Amniotic stem cell (primary cell): ENCODE results near the gene CKAP2L.

Experiments
- DNase-seq: peaks from one replicate; lab custom pipeline; 2025; lab: John Stamatoyannopoulos, UW

CKAP2L gene

DNA sequence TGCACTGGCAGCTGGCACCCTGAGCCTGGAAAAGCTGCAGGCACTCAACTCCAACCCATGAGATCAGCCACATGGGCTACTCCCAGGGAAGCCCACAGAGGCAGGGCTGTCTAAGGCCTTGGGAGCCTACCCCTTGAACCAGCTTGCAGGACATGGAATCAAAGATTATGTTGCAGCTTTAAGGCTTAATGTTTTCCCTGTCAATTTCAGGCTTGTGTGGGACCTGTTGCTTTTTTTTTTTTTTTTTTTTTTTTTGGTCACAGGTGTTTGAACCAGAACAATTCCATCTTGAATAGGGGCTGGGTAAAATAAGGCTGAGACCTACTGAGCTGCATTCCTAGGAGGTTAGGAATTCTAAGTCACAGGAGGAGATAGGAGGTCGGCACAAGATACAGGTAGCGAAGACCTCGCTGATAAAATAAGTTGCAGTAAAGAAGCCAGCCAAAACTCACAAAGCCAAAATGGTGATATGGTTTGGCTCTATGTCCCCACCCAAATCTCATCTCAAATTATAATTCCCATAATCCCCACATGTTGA lies 27.4 kb upstream of the CKAP2L start:
- DNase-seq: no peak

- no peak for DNase-seq
These were observed 26.6 kb upstream of the CKAP2L start for GRCh38 chr2:112791019-112791418.

DNA sequence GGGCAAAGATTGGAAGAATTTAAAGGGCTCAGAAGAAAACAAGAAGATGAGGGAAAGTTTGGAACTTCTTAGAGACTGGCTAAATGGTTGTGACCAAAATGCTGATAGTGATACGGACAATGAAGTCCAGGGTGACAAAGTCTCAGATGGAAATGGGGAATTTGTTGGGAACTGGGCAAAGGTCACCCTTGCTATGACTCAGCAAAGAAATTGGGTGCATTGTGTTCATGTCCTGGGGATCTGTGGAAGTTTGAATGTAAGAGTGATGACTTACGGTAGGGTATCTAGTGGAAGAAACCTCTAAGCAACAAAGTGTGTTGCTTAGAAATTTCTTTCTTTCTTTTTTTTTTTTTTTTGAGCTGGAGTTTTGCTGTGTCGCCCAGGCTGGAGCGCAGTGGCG lies 25.9 kb upstream of the CKAP2L start:
- DNase-seq: no peak

DNA sequence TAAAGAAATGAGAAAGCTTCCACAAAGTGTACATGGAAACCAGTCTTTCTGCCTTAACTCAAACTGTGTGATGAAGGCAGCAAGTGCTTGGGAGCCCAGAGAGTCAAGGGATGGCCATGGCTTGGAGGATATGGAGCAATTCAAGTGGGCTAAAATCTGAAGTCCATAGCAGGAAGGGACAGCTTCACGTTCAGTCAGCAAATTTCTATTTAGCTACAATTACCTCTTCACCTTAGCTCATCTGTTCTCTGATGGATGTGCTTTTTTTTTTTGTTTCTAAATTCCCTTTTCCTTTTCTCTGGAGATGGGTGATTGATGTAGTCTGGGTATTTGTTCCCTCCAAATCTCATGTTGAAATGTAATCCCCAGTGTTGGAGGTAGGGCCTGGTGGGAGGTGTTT lies 24.8 kb upstream of the CKAP2L start:
- no peak for DNase-seq

DNA sequence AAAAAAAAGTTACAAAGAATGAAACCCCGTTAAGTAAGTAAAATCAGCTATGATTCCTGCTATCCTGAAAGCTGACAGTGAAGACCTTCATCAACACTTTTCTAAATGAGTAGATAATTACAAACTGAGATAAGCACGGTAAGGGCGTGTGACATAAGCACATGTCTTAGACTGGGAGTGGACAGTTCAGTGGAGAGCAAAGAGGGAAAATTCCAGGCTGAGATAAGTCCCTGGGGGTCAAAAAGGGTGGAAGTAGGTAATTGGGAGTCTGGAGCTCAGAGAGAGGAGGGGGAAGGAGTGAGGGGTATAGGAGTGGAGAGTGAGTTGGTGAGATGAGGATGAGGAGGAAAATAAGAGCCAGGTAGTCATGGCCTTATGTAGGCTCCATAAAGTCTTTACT lies 24.2 kb upstream of the CKAP2L start:
- no peak for DNase-seq

- no peak for DNase-seq
These were observed 23.5 kb upstream of the CKAP2L start for GRCh38 chr2:112787729-112788393.

- DNase-seq: no peak
These were observed 22.9 kb upstream of the CKAP2L start for GRCh38 chr2:112787294-112787693.

GRCh38 chr2:112784199-112785189 lies 20.1 kb upstream of the CKAP2L start, which contains the start of gene IL1A:
TSS of gene IL1A (minus strand) at chr2:112784493. CDS start at chr2:112783770, 723 bp downstream.
- no peak for DNase-seq

- no peak for DNase-seq
These were observed 18.8 kb upstream of the CKAP2L start for GRCh38 chr2:112783187-112783714.

- no peak for DNase-seq
These were observed 17.9 kb upstream of the CKAP2L start for GRCh38 chr2:112782234-112782799.

- DNase-seq: no peak
These were observed 15.2 kb upstream of the CKAP2L start for GRCh38 chr2:112779598-112779997.

DNA sequence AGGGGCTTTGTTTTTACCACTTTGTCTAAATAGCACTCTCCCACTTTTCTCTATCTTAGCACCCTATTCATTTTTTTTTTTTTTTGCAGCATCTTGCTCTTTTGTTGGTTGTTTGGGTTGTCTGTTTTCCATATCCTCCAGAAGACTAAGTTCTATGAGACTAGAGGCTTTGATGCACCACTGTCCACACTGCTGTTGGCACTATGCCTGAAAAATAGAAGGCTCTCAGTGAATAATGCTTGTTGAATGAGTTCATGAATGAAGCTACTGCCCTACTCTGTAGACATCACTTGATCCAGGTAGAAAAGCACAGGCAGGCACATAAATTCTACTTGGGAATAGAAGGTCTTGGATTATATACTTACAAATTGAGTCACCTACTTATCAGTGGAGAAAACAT lies 12.6 kb upstream of the CKAP2L start:
- DNase-seq: no peak

GRCh38 chr2:112776113-112776512 lies 11.7 kb upstream of the CKAP2L start:
- DNase-seq: no peak

DNA sequence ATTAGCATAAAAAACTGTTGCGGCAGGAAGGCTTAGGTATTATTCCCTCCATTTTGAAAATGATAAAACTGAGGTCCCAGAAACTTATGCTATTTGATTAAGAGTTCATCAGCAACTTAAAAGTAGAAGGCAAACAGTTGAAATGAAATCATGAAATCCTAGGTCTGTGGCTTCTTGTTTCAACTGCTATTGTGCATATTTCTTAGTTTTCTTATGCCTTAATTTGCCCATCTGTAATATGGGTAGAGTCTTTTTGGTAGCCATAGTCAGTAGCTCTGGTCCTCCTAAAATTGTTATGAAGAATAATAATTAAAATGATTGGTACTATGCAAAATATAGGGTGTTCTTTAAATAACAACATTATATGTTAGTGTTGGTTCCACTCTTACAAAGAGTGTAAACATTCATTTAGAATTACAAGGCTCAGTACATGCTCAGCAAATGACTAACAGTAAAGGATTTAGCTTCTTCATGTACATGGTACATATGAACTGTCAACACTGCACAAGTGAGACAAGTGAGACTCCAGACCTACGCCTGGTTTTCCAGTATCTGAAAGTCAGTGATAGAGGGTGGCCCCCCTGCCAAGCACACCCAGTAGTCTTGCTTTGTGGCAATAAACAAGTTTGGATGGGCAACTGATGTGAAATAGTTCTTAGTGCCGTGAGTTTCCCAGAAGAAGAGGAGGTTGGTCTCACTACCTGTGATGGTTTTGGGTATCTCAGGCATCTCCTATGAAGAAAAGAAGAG lies 10.3 kb upstream of the CKAP2L start:
- no peak for DNase-seq

DNA sequence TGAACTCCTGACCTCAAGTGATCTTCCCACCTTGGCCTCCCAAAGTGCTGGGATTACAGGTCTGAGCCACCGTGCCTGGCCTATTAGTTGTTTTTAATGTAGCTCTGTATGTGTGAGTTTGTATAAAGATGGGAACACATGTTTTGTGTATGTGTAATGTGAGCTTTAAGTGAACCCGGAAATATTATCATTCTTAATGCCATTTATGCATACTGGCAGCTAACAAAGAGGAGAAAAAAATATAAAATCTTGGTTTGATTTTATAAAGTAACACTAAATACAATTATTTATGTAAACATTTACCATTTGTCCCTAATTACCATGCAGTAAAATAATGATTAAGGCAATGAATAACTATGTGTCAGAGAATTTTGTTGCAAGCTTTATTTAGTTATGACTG lies 9.1 kb upstream of the CKAP2L start:
- no peak for DNase-seq

GRCh38 chr2:112772911-112773475 lies 8.6 kb upstream of the CKAP2L start:
- DNase-seq: no peak

DNA sequence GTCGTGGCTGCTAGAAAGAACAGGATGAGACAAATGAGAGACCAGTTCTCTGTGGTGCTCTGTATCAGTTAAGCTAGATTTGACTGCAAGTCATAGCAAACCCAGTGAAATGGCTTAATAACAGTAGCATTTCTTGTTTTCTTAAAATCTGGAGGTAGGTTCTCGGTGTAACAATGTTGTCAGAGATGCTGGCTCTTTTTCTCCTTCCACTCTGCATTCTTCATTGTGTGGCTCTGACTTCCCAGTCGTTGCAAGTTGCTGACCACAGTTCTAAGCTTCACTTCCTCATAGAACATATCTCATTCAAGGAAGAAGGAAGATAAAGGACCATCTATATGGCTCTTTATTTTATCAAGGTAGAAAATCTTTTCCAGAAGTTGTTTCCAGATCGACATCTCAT lies 7.9 kb upstream of the CKAP2L start:
- no peak for DNase-seq

DNA sequence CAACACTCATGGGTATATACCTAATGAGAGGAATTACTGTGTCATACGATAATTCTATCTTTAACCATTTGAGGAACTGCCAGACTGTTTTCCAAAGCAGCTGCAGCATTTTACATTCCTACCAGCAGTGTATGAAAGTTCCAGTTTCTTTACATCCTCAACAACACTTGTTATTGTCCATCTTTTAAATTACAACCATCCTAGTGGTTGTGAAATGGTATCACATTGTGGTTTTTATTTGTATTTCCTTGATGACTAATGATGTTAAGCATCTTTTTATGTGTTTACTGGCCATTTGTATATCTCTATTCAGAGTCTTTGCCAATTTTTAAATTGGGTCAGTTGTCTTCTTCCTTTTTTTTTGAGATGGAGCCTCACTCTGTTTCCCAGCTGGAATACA lies 4.0 kb upstream of the CKAP2L start:
- DNase-seq: no peak

DNA sequence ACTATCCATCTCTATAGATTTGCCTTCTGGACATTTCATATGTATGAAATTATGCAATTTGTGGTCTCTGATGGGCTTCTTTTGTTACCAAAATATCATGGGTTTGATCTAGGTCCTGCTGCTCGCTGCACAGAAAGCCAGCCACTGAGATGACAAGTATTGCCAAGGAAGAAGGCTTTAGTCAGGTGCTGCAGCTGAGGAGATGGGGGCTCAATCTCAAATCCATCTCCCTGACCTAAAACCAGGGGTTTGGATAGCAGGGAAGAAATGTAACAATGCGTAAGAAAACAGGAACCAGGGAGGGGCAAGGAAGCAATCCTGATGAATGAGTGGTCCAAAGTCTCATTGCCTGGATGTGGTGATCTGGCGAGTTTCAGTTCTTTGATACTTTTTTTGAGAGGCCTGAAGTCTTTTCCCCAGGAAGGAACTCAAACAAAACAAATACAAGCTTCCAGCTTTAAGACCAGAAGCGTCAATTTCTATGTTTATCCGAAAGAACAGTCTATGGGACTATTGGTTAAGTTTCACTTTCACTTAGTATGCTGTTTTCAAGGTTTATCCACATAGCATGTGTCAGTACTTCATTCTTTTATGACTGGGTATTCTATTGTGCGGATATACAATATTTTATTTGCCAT lies 3.4 kb upstream of the CKAP2L start:
- no peak for DNase-seq

DNA sequence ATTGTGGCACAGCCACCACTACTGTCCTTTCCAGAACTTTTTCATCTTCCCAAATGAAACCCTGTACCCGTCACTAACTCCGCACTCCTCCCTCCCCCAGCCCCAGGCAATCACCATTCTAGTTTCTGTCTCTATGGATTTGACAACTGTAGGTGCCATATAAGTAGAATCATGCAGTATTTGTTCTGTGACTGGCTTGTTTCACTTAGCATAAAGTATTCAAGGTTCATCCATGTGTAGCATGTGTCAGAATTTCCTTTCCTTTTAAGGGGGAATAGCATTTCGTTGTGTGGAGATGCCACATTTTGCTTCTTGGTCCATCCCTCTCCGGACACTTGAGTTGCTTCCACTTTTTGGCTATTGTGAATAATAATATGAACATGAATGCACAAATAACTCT lies 842 bp upstream of the CKAP2L start:
- DNase-seq: no peak

DNA sequence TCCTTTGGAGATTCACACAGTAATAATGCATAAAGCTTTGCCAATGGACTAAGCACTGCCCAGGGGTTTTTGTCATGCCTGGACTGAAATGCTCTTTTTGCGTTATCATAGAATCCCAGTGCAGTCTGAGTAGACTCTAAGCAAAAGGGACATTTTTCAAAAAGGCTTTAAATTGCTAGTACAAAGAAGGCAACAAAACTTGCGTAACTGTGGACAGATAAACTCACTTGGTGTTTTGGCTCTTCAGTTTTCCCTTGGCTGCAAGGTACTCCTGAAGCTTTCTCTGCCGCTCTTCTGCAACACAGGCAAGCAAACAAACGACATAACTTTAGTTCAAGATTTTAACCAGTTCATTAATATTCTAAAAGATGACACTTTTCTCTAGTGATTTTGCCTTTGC lies 2.1 kb downstream of the CKAP2L start:
- no peak for DNase-seq
